MM.1S (cell line): Measurements from ENCODE around the gene ARMCX6.
"Not testable (repeated sequence)": the region's sequence is repeated elsewhere in the genome, so short reads cannot be mapped to it uniquely, and the experiment has no call there.

Experiments used
- DNase-seq: peaks from one replicate; pipeline ENCODE4 v3.0.0-alpha.2; 2015
- H2AFZ ChIP-seq: fragments of 300-600 bp; sonication (generic); 2 replicates; pipeline ENCODE4 v1.6.0; 2016; ENCODE audit warnings: antibody characterized with exemption, low read length
- H3F3A ChIP-seq: fragments of 300-600 bp; sonication (generic); 2 replicates; pipeline ENCODE4 v1.6.1; 2016; ENCODE audit warnings: mild to moderate bottlenecking, antibody characterized with exemption, low read length, moderate library complexity, mixed read lengths; ENCODE audit not compliant: insufficient read depth
- H3K27ac ChIP-seq: fragments of 300-600 bp; sonication (generic); 2 replicates; pipeline ENCODE4 v1.5.1; 2016; ENCODE audit warnings: mild to moderate bottlenecking, low read length
- H3K27me3 ChIP-seq: fragments of 300-600 bp; sonication (generic); replicated peaks from 2 replicates; pipeline ENCODE4 v1.6.0; 2016; ENCODE audit warnings: low read length; ENCODE audit not compliant: insufficient read depth
- H3K36me3 ChIP-seq: fragments of 300-600 bp; sonication (generic); replicated peaks from 2 replicates; pipeline ENCODE4 v1.6.1; 2016; ENCODE audit warnings: mild to moderate bottlenecking, low read length, mixed read lengths; ENCODE audit not compliant: insufficient read depth
- H3K4me1 ChIP-seq: fragments of 300-600 bp; sonication (generic); 2 replicates; pipeline ENCODE4 v1.6.1; 2016; ENCODE audit warnings: low read length, mixed read lengths
- H3K4me2 ChIP-seq: fragments of 300-600 bp; sonication (generic); 2 replicates; pipeline ENCODE4 v1.6.0; 2016; ENCODE audit warnings: low read depth, low read length
- H3K4me3 ChIP-seq: fragments of 300-600 bp; sonication (generic); 2 replicates; pipeline ENCODE4 v1.5.1; 2016; ENCODE audit warnings: low read length, mixed read lengths
- H3K79me2 ChIP-seq: fragments of 300-600 bp; sonication (generic); 2 replicates; pipeline ENCODE4 v1.6.1; 2016; ENCODE audit warnings: mixed run types, low read length, mixed read lengths
- H3K9ac ChIP-seq: fragments of 300-600 bp; sonication (generic); 2 replicates; pipeline ENCODE4 v1.6.1; 2016; ENCODE audit warnings: low read length, mixed read lengths
- H3K9me2 ChIP-seq: fragments of 300-600 bp; sonication (generic); replicated peaks from 2 replicates; pipeline ENCODE4 v1.6.1; 2016; ENCODE audit warnings: mild to moderate bottlenecking, low read length, mixed read lengths; ENCODE audit not compliant: insufficient read depth
- H3K9me3 ChIP-seq: fragments of 300-600 bp; sonication (generic); replicated peaks from 2 replicates; pipeline ENCODE4 v1.6.1; 2016; ENCODE audit warnings: mild to moderate bottlenecking, low read length, mixed read lengths; ENCODE audit not compliant: insufficient read depth
- H4K20me1 ChIP-seq: fragments of 300-600 bp; sonication (generic); 2 replicates; pipeline ENCODE4 v1.6.1; 2016; ENCODE audit warnings: mild to moderate bottlenecking, low read length, moderate library complexity, mixed read lengths; ENCODE audit not compliant: insufficient read depth
- CTCF ChIP-seq: fragments of 300-600 bp; sonication (generic); IDR thresholded peaks from 2 replicates; pipeline ENCODE4 v1.5.1; 2016; ENCODE audit warnings: antibody characterized with exemption, low read length, mixed read lengths
- EZH2 ChIP-seq: fragments of 300-600 bp; sonication (generic); optimal IDR thresholded peaks from 2 replicates; pipeline ENCODE3; 2017; ENCODE audit warnings: low read depth, mild to moderate bottlenecking, antibody characterized with exemption, low read length, mixed read lengths
- EZH2phosphoT487 ChIP-seq: fragments of 300-600 bp; sonication (generic); IDR thresholded peaks from 2 replicates; pipeline ENCODE4 v1.6.1; 2018; ENCODE audit warnings: antibody characterized with exemption, low read length

The ARMCX6 gene

GRCh38 chrX:101605146-101605545 is 12.7 kb downstream of the ARMCX6 start:
- no peaks in the 10 kb centered on the region for H3K27me3 ChIP-seq
- TF ChIP-seq EZH2phosphoT487: no peak
- no peak for TF ChIP-seq EZH2
- no peak for TF ChIP-seq CTCF
- H3K36me3 ChIP-seq: no peaks in the 10 kb centered on the region
- H3K4me3 ChIP-seq: no peak overlapping the region
- no peaks in the 10 kb centered on the region for H3K4me1 ChIP-seq
- H3K9me2 ChIP-seq: no peaks in the 10 kb centered on the region
- no peaks in the 10 kb centered on the region for H3F3A ChIP-seq
- no peak overlapping the region for H3K9ac ChIP-seq
- H3K27ac ChIP-seq: no peak overlapping the region
- no peak overlapping the region for H2AFZ ChIP-seq
- H3K79me2 ChIP-seq: no peaks in the 10 kb centered on the region
- H3K4me2 ChIP-seq: no peak overlapping the region
- no peak for DNase-seq
- H3K9me3 ChIP-seq: no peaks in the 10 kb centered on the region
- H4K20me1 ChIP-seq: no peaks in the 10 kb centered on the region

GRCh38 chrX:101602077-101602476 is 15.7 kb downstream of the ARMCX6 start:
- H3K9me3 ChIP-seq: no peaks in the 10 kb centered on the region
- H3K36me3 ChIP-seq: no peaks in the 10 kb centered on the region
- no peaks in the 10 kb centered on the region for H3K9me2 ChIP-seq
- TF ChIP-seq EZH2 (no peak), CTCF (no peak), EZH2phosphoT487 (no peak)
- no peak overlapping the region for H2AFZ ChIP-seq
- no peaks in the 10 kb centered on the region for H3K27me3 ChIP-seq
- H3F3A ChIP-seq: no peaks in the 10 kb centered on the region
- no peaks in the 10 kb centered on the region for H3K79me2 ChIP-seq
- H4K20me1 ChIP-seq: no peaks in the 10 kb centered on the region
- DNase-seq: no peak
- H3K4me3 ChIP-seq: no peak overlapping the region
- H3K9ac ChIP-seq: no peak overlapping the region
- H3K4me2 ChIP-seq: no peak overlapping the region
- no peaks in the 10 kb centered on the region for H3K4me1 ChIP-seq
- H3K27ac ChIP-seq: no peak overlapping the region

GRCh38 chrX:101599592-101599991 is 18.2 kb downstream of the ARMCX6 start:
- not testable (repeated sequence) for H3K4me2 ChIP-seq, DNase-seq, H3K36me3 ChIP-seq, H3K4me1 ChIP-seq, H3K4me3 ChIP-seq, H2AFZ ChIP-seq, H3K79me2 ChIP-seq, H4K20me1 ChIP-seq, H3K9me3 ChIP-seq, H3K9me2 ChIP-seq, H3F3A ChIP-seq, H3K9ac ChIP-seq, H3K27me3 ChIP-seq, H3K27ac ChIP-seq

- H3K4me3 ChIP-seq: no peak overlapping the region
- no peaks in the 10 kb centered on the region for H3K36me3 ChIP-seq
- H3K4me1 ChIP-seq: no peaks in the 10 kb centered on the region
- H3K9ac ChIP-seq: no peak overlapping the region
- no peak overlapping the region for H3K4me2 ChIP-seq
- DNase-seq: peak; percentile 50
- no peaks in the 10 kb centered on the region for H4K20me1 ChIP-seq
- no peak overlapping the region for H3K27ac ChIP-seq
- H3K9me2 ChIP-seq: no peaks in the 10 kb centered on the region
- H3F3A ChIP-seq: no peaks in the 10 kb centered on the region
- no peaks in the 10 kb centered on the region for H3K9me3 ChIP-seq
- no peaks in the 10 kb centered on the region for H3K27me3 ChIP-seq
- no peaks in the 10 kb centered on the region for H3K79me2 ChIP-seq
- TF ChIP-seq EZH2phosphoT487 (no peak), CTCF (peak; percentile 57), EZH2 (no peak)
- peak overlapping the region; percentile 48; the same call in 1 of the 2 replicates for H2AFZ ChIP-seq
Observed at GRCh38 chrX:101595739-101596419, 21.9 kb downstream of the ARMCX6 start.
